Articular chondrocyte of knee joint (primary cell): ENCODE results near the gene POM121C. TPM values are rescaled to one million over a fixed set of nuclear protein-coding genes. Genes with fewer than 3 reads are reported as not detected.

Experiments used
- small RNA-seq: library from RNA; depleted of rRNA; stranded (forward); fragments of <200 nt; gene quantifications from one replicate; pipeline ENCODE3, GENCODE V24; 2012
- total RNA-seq: library from RNA; depleted of rRNA; stranded (reverse); fragments of >200 nt; gene quantifications from 2 replicates; pipeline ENCODE4 v1.2.3, GENCODE V29; 2012

POM121C gene
- 12.2 and 14.4 TPM in 2 replicates for total RNA-seq

DNA sequence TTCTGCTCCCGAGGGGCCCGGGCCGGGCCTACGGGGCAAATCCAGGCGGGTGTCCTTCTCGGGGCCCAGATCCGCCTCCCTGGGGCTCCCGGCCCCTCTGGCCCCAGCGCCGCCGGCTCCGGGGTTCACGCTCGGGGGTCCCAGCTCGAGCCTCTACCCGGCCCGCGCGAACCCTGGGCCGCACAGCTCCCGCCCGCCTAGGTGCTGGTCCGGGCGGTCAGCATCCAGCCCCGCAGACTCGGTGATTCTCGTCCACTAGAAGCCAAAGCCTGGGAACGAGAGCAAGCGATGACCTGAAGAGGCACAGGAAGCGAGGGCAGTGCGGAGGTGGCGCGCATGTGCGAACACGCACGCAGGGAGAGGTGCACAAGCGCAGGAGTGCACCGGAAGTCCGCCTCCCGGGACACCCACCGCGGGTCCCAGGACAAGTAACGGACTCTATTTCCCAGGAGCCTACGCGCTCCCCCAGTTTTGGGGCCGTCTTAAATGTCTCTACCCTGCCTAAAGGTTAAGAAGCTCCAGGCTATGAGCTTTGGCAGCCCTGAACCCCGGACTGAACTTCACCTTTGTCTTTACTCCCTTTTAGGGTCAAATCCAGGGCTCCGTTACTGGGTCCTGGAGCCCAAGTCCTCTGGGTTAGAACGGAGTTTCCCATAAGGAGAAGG is at the start of gene POM121C:
TSS of gene POM121C (minus strand) at position 321 of the 665 bp plus-strand sequence. CDS start 44,803 bp downstream, outside the sequence.

DNA sequence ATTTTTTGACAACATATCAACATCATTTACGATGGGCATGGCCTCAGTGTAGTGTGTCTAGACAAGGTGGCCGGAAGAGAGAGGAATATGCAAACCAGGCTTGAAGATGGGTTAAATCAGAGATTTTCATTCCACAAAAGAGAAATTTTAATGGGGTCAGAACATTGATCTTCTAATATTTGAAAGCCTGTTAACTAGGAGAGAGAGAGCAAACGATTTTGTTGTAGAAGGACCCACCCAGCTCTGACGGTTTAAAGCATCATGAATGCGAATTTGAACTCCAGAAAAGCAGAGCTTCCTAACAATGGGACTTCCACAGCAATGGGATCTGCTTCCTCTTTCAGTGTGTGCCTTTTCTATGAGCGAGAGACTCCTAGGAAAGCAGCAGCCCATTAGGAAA is 5.9 kb upstream of the POM121C start, which contains the start of gene SPDYE5:
TSS of gene SPDYE5 (plus strand) at position 301 of the 400 bp plus-strand sequence. CDS start 1,728 bp downstream, outside the sequence.

DNA sequence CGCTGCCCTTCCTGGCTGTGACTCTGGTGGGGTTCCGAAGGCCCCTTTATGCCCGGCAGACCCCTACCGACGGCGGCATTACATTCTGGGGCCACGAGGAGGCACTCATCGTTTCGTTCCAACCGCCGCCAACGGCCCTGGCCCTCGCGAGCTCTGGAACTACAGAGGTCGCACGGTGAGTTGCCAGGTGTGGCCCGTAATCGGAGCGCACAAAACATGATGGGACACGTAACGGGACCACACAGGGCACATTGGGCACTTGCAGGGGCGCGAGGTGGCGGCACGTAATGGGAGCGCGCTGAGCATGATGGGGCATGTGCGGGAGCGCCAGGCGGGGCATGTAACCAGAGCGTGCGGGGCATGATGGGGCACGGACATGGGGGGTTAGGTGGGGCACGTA is 90.8 kb downstream of the POM121C start, which contains the start of gene TRIM73:
TSS of gene TRIM73 (plus strand) at position 301 of the 400 bp plus-strand sequence. CDS start 3,305 bp downstream, outside the sequence.

Small RNA genes lying within 50 kb of the gene (small RNA-seq; reads per million reads assigned to genes)
- gene AC211429.1 (not detected), gene RF00019 (not detected)

Other genes with a start within 250 kb of the POM121C start
- gene TRIM73, start 90.7 kb downstream of the POM121C start, total RNA-seq = 0.91 and 1.7 TPM in 2 replicates
- gene SPDYE5, start 6.0 kb upstream of the POM121C start, total RNA-seq = 0.11 and 0.13 TPM in 2 replicates